Measurements from ENCODE around the gene DSC2.

DNA sequence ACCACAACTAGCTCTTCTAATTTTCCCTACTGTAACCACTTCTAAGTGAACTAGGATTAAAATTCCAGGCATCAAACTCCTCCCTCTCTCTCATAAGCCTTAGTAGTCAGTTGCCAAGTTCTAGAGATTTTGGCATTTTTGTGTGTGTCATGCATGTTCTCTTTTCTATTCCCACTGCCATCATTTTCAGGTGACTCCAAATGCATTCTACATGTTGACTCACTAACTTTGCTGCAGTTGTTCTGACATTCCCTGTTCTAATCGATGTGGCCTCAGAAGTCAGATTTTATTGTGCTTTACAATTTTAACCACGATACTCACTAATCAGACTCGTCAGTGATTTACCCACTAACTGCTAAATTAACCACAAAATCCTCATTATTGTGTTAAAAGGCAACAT lies 47.1 kb upstream of the DSC2 start:
- TF ChIP-seq, protein P1, sequence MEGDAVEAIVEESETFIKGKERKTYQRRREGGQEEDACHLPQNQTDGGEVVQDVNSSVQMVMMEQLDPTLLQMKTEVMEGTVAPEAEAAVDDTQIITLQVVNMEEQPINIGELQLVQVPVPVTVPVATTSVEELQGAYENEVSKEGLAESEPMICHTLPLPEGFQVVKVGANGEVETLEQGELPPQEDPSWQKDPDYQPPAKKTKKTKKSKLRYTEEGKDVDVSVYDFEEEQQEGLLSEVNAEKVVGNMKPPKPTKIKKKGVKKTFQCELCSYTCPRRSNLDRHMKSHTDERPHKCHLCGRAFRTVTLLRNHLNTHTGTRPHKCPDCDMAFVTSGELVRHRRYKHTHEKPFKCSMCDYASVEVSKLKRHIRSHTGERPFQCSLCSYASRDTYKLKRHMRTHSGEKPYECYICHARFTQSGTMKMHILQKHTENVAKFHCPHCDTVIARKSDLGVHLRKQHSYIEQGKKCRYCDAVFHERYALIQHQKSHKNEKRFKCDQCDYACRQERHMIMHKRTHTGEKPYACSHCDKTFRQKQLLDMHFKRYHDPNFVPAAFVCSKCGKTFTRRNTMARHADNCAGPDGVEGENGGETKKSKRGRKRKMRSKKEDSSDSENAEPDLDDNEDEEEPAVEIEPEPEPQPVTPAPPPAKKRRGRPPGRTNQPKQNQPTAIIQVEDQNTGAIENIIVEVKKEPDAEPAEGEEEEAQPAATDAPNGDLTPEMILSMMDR (conservative IDR thresholded peaks at IDR 0.05; ENCODE audit: low read depth, low read length): no peak
- TF ChIP-seq EZH2 (IDR thresholded peaks at IDR 0.05; ENCODE audit: borderline replicate concordance, low read depth, low read length, poor library complexity, severe bottlenecking): no peak
